Activated T-helper 9 cell treated with anti-CD3 and anti-CD28 coated beads, Interleukin-2, amount 50 U/mL, for 16 hours (primary cell): Measurements from ENCODE around the gene CCNL1.
"Not testable (repeated sequence)": the region's sequence is repeated elsewhere in the genome, so short reads cannot be mapped to it uniquely, and the experiment has no call there.

Experiments
- DNase-seq: peaks from one replicate; pipeline ENCODE4 v3.0.0-alpha.2; 2020; ENCODE audit warnings: low read depth

The CCNL1 gene

GRCh38 chr3:157159762-157160657, at the start of gene CCNL1:
TSS of gene CCNL1 (minus strand) at chr3:157160147. CDS start at chr3:157160094, 53 bp downstream.
- peak; percentile 95 for DNase-seq

GRCh38 chr3:157204880-157205279, 44.9 kb upstream of the CCNL1 start:
- DNase-seq, result no peak

- DNase-seq, result no peak
Measured at GRCh38 chr3:157204431-157204830, 44.5 kb upstream of the CCNL1 start.

GRCh38 chr3:157201648-157202278, 41.8 kb upstream of the CCNL1 start:
- DNase-seq, result no peak

GRCh38 chr3:157199841-157200240, 39.9 kb upstream of the CCNL1 start:
- DNase-seq, result no peak

GRCh38 chr3:157195965-157196364, 36.0 kb upstream of the CCNL1 start:
- no peak for DNase-seq

- DNase-seq, result not testable (repeated sequence)
Measured at GRCh38 chr3:157191149-157191548, 31.2 kb upstream of the CCNL1 start.

GRCh38 chr3:157190380-157190872, 30.5 kb upstream of the CCNL1 start:
- no peak for DNase-seq

GRCh38 chr3:157188391-157188790, 28.4 kb upstream of the CCNL1 start:
- no peak for DNase-seq

GRCh38 chr3:157182879-157183278, 22.9 kb upstream of the CCNL1 start:
- no peak for DNase-seq

- DNase-seq, result no peak
Measured at GRCh38 chr3:157180262-157180661, 20.3 kb upstream of the CCNL1 start.

GRCh38 chr3:157179365-157179803, 19.4 kb upstream of the CCNL1 start:
- DNase-seq, result no peak

- DNase-seq, result not testable (repeated sequence)
Measured at GRCh38 chr3:157178503-157179364, 18.8 kb upstream of the CCNL1 start.

GRCh38 chr3:157177801-157178453, 18.0 kb upstream of the CCNL1 start:
- not testable (repeated sequence) for DNase-seq

GRCh38 chr3:157176934-157177333, 17.0 kb upstream of the CCNL1 start:
- DNase-seq, result no peak

- DNase-seq, result no peak
Measured at GRCh38 chr3:157175691-157176507, 16.0 kb upstream of the CCNL1 start.

GRCh38 chr3:157174649-157175498, 14.9 kb upstream of the CCNL1 start:
- peak; percentile 97 for DNase-seq

- DNase-seq, result no peak
Measured at GRCh38 chr3:157174290-157174648, 14.3 kb upstream of the CCNL1 start.

GRCh38 chr3:157173343-157173742, 13.4 kb upstream of the CCNL1 start:
- not testable (repeated sequence) for DNase-seq

GRCh38 chr3:157172746-157173145, 12.8 kb upstream of the CCNL1 start:
- no peak for DNase-seq
